GM21529 (cell line): ENCODE data around the gene PHLDB3.
A peak's percentile ranks its signal among the peaks of the same experiment; 100 is the strongest.

ENCODE experiments used
- ATAC-seq: cut with Tn5 transposase; IDR thresholded peaks from one replicate; pipeline ENCODE4 v1.9.1; 2021; ENCODE audit not compliant: unreplicated experiment

PHLDB3 gene

DNA sequence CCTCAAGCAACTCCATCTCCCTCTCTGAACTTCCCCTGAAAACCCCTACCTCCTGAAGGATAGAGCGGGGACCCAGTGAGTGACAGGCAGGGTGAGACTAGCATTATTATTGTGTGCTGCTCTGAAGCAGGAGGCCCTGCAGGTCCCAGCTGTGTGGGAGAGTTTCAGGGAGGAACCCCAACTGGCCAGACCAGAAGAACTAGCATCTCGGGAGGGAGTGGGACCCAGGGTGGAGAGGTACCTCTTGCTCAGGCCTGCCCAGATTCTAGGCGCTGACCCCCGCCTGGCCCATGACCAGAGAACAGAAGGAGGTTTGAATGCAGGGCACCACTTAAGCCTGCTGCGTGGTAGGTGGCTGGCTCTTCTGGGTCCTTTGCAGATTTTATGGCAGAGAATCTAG, 33.5 kb downstream of the PHLDB3 start:
- no peak for ATAC-seq

DNA sequence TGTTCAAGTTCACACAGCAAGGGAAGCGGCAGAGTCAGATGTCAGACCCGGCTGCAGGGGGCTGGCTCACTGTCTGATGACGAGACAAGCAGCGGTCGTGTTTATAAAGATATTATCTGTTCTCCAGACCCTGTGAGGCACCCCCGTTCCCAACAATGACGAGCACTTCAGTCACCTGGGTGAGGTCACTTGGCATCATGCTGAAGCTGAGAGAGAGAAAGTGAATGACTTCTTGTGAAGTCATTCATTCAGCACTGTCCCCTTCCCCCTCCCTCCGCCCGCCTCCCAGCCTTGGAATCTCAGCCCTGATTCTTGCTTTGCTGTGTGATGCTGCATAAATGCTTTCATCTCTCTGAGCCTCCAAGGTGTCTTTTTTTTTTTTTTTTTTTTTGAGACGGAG, 34.3 kb downstream of the PHLDB3 start:
- ATAC-seq = no peak

DNA sequence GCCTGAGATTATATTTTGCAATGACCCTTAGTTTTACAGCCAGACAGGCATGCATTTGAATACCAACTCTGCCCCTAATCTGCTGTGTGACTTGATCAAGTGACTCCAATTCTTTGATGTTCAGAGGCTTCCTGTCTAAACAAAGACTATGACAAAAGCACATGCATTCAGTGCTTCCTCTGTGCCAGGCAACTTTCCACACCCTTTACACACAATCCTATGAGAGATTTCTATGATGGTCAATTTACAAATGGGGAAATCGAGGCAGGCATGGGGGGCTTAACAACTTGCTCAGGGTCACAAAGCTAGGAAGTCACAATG, 35.4 kb downstream of the PHLDB3 start:
- ATAC-seq = no peak

DNA sequence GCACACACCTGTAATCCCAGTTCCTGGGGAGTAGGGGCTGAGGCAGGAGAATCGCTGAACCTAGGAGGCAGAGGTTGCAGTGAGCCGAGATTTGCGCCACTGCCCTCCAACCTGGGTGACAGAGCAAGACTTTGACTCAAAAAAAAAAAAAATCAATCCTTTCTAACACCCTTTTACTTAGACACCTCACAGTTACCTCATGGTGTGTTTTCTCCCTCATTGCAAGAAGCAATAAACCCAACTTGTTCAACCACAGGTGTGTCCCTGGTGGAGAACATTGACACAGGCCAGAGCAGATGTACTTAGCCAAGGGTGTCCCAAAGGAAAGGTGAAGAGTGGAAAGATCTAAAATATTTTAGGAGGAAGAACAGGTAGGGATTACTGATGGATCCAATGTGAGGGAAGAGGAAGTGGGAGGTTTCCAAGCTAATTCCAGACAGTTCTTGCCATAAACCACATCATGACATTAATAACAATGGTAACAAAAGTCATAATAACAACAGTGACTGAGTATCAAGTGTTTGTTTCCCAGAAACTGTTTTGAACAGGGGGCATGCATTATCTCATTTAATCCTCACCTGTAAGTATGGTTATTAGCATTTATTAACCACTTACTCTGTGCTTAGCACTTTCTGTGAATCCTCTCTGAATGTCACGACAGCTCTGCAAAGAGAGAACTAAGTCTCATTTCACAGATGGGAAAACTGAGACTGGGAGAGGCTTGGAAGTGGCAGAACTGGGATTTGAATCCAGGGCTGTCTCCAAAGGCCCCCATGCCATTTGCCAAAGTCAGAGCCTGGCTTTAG, 36.0 kb downstream of the PHLDB3 start:
- no peak for ATAC-seq

DNA sequence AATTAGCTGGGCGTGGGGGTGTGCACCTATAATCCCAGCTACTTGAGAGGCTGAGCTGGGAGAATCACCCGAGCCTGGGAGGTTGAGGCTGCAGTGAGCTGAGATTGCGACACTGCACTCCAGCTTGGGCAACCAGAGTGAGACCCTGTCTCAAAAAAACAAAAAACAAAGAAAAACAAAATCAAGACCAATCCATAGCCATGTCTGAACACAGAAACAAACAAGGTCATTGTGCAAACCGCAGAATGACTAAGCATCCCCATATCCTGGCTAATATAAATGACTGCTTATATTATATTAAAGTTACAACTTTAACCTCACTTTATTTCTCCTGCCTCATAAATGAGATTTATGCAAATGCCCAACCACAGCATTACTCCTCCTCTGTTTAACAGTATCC, 36.8 kb downstream of the PHLDB3 start:
- ATAC-seq = no peak

DNA sequence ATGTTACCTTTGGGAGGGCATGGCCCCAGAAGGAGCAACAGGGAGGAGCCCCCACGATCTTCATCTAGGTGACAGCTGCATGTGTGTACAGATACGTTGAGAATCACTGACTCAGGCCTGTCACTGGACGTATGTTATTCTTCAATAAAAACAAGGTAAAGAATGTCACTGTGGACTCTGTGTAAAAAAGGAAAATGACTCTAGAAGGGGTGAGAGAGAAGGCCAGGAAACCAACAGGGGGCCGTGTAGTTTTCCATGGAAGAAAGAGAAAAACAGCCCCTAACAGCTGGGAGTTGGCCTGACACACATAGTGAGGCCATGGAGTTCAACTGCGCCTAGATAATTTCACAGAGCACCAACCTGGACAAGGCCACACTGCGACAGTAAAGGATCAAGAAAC, 37.3 kb downstream of the PHLDB3 start:
- ATAC-seq = no peak

DNA sequence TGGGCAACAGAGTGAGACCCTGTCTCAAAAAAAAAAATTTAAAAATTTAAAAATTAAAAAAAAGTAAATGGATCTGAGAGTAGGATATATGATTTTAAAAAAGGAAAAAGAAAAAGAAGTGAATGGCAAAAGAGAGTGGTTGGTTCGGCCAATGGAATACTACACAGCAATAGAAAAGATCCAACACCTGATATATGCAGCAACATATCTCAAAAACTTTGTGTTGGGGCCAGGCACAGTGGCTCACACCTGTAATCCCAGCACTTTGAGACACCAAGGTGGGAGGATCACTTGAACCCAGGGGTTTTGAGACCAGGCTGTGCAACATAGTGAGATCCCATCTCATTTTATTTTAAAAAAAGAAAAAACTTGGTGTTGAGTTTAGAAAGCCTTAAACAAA, 37.8 kb downstream of the PHLDB3 start:
- ATAC-seq = no peak

DNA sequence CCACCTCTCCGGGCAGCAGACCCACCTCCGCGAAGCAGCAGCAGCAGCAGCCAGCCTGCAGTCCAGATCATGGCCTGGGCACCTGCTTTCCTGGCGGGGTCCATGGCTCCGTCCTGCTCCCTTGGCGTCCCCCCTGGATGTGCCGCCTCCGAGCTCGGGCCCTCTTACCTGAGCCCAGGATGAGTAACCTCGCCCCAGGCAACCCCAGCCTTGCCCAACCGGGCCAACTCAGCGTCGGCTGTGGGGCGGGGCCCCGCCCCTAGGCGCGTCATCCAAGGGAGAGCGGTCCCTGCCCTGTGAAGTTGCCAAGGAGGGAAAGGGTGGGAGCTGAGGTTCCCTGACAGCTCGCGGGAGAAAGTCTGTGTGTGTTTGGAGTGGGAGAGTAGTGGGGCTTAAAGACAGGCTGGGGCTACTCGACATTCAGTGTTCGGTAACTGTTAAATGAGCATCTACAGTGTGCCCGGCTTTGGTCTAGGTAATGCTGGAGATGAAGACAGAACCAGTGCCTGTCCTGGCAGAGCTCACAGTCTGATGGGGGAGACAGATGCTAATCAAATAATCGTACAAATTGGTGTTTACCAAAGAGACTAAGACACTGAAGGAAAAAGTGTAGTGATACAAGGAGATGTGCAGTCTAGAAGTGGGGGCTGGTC, 39.0 kb downstream of the PHLDB3 start, which contains the start of gene LYPD3:
TSS of gene LYPD3 (minus strand) at position 141 of the 653 bp plus-strand sequence. CDS start at position 104, 37 bp downstream.
- ATAC-seq = no peak

DNA sequence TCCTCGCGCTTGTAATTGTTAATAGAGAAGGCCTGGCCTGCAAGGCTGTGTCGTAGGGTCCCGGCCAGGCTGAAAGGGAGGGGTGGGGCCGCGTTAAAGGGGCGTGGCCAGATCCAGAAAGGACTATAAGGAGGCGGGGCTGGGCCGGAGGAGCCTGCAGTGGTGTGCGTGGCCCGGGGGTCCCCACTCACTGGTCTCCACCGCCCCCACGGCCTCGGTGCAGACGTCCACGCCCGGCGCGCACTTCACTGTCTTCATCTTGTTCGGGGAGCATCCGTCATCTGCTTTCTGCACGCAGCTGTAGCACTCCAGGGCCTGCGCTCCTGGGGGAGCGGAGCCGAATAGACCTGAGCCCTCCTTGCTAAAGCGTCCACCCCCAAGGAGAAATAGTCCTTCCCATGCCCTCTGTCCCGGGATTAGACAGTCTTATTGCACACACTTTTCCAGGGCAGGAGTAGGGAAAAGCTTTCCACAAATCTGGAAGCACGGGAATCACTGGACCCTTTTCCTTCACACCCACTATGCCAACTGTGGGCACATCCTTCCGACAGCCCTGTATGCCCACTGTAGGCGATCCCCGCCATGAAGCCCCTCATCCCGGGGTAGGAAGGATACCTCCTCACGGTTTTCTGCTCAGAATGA, 40.3 kb downstream of the PHLDB3 start:
- ATAC-seq = peak; percentile 36

DNA sequence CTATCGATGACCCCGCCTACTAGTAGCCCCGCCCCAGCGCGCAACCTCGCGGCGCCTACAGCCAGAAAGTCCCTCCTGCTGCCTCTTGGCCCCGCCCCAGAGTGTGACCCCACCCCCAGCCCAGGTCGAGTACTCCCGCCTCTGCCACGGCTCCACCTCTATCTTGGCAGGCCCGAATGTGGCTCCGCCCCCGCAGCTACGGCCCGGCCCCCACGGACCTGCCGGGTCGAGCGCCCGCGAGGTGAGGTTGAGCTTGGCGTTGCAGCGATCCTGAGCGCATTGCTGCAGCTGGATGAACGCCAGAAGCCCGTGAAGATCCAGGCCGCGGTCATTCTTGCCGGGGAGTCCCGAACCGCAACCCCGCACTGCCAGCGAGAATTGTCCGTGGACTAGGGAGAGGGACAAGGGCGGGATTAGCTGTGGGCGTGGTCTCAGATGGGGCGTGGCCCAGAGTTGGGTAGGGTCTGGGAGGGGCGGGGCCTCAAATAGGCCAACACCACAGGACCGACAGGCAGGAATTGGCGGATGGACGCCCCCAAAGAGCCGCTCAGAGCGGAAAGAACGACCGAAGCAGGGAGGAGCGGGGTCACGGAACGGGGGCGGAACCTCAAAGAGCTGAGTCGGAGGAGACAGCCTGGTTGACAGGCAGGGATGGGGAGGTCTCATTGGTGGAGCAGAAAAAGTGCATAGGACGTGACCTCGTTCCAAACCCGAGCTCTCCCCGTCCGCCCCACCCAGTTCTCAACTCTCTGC, 41.0 kb downstream of the PHLDB3 start:
- ATAC-seq = peak; percentile 80

DNA sequence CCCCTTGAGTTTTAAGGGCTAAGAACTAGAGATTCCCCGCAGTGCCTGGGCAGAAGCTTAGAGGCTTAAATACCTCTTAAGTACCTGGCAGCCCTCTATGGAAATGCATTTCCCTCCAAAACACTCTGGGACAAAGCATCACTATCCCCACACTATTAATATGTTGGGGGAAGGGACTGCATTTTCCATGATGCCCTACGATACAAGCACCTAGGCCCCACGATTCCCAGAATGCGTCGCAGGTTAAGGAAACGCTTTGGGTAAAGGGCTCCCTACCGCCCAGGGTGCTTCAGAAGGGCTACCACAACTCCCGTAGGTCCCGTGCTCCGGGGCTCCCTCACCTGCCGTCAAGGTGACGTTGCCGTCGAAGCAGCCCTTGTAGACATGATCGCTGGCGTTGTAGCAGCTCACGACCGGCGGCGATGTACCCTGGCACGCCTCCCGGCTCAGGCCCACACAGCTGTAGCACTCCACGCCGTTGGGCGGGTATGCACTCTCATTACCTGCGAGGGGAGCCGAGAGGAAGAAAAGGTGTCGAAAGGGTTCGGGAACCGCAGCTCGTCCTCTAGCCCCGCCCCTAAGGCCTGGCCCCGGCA, 41.7 kb downstream of the PHLDB3 start:
- ATAC-seq = no peak

DNA sequence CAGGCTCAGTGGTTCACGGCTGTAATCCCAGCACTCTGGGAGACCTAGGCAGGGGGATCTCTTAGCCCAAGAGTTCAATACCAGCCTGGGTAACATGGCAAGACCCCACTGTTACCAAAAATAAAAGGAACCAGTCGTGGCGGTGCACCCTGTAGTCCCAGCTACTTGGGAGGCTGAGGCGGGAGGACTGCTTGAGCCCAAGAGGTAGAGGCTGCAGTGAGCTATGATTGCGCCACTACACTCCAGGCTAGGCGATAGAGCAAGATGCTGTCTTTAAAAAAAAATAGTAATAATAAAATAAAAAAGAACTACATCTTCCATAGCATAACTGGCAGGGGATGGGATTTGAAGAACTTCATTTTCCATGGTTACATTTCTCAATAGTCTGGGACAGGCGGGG, 42.2 kb downstream of the PHLDB3 start:
- no peak for ATAC-seq

DNA sequence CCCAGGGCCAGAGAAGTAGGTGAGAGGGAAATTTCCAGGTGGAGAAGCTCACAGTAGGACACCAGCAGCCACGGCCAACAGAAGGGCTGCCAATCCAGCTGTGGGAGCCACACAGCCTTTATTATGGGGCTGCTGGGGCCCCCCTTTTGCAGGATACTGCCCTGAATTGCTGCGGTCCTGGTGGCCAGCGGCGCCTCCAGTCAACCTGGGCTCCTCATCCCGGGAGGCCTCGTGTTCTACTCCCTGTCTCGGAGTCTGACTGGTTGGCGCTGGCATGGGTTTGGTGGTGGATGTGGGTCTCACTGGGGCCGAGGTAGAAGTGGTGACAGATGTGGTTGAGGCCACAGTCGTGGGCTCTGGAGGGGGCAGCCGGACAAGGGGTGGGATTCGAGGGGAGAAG, 43.2 kb downstream of the PHLDB3 start:
- ATAC-seq = no peak

DNA sequence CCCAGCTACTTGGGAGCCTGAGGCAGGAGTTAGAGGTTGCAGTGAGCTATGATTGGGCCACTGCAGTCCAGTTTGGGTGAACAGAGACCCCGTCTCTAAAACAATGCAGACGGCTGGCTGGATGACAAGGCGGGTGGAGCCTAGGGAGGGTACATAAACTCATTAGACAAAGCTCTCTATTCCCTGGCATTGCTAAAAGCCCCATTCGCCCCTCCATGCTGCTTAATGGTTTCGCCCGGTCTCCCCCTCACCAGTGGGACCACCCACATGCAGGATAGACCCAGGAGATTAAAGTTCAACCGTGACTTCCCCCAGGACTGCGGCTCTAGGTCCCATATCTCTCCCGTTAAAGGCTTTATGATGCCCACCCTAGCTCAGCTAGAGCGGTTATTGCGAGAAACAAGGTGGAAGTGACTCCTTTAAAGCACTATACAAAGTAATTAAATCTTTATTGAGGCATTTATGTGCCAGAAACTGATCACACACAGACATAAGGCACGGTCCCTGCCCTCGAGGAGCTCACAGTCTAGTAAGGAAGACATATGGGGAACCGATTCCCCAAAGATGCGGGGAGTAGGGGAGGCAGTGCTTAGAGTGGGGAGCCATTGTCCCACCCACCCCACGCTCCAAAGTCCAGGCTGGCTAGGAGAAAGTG, 44.1 kb downstream of the PHLDB3 start:
- ATAC-seq = no peak

DNA sequence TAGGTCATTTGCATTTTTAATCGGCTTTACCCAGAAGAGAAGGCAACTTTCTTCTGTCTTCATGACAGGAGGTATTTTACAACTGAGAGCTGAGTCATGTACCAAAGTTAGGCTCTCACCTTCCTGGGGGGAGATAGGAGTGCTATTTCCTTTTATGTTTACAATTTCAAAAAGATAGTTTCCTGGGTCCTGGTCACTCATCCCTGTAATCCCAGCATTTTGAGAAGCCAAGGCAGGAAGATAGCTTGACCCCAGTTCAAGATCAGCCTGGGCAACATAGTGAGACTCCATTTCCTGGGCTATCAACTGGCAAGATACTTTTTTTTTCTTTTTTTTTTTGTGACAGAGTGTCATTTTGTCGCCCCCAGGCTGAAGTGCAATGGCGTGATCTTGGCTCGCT, 46.7 kb downstream of the PHLDB3 start:
- ATAC-seq = no peak

DNA sequence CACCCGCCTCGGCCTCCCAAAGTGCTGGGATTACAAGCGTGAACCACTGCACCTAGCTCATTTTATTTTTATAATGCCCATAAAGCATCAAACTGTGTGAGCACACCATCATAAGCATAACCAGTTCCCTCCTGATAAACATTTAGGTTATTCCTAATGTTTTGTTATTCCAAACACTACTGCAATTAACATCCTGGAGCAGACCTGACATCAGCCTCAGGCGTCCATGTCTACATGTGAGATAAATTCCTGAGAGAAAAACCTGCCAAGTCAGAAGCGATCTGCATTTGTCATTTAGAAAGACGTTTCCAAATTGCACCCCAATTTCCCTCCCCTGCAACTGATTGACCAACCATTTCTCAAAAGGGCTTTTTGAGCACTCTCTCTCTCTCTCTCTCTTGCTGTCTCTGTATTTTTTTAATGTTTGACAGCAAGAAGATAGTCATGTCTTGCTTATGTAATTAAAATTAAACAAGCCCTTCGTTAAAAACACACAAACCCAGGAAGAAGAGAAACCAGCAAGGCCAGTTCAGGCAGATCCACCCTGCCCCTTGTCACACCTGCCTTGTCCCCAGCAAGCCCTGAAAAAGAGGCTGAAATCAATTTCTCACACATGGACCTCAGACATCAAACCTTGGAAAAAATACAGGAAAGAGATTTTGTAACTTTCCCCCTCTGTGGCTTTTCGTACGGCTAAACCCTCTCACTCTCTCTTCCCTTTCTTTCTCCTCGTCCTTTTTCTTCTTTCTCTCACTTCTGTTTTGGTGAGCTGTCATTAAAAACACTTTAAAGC, 49.0 kb downstream of the PHLDB3 start:
- ATAC-seq = no peak

DNA sequence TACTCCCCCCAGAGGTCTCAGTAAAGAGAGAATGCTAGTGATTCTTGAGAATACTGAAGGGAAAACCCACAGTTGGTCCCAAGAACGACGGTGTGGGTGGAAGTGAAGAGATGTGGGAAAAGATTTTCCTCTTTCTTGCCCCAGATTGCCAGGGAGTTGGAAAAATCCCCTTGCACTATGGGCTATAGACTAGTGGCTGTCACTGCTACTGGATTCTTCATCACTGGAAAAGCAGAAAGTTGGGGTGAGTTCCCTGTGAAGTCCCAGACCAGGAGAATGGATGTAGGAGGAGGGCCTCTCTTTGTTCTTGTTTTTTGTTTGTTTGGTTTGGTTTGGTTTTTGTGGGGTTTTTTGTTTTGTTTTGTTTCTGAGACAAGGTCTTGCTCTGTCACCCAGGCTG, 50.5 kb downstream of the PHLDB3 start:
- ATAC-seq = no peak

DNA sequence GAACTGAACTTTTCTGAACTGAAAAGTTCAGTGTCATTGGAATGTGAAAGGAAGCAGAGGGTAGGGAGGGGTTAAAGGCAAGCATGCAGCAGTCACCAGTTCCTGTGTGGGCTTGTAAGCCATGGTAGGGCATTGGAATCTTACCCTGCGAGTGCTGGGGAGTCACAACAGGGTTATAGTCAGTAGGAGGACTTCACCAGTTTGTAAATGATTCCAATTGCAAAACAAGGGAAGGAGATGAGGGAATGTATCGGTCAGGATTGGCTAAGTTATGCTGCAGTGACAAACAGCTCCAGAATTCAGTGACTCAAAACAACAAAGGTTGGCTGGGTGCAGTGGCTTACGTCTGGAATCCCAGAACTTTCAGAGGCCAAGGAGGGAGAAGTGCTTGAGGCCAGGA, 52.0 kb downstream of the PHLDB3 start:
- ATAC-seq = no peak

DNA sequence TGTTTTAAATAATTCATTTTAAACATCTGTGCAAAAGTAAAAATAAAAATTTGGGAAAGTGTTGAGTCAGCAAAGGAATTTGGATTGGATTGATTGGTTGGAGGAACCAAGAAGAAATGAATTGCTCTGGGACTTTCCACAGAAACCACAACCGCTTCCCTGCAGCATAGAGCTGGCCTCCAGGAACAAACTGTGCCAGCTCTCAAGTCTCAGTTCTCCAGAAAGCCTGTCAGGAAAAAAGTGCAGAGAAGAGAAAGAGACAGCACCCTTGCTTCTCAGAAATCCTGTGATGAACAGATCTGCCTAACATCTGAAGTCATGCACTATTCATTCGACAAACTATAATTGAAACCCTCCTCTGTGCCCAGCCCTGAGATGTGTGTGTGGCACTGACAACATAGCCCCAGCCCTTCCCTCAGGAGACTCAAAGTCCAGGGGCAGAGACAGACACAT, 54.0 kb downstream of the PHLDB3 start:
- ATAC-seq = no peak

DNA sequence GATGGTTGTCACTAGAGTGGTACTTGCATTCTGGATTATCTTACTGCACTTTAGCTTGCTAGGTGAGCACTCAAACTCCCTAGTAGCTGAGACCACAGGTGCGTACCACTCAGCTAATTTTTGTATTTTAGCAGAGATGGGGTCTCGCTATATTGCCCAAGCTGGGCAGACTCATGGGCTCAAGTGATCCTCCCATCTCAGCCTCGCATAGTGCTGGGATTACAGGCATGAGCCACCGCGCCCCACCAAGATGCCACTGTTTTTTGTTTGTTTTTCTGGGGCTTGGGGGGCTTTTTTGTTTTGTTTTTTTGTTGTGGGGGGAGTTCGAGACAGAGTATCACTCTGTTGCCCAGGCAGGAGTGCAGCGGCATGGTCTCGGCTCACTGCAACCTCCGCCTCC, 56.9 kb downstream of the PHLDB3 start:
- no peak for ATAC-seq
